ENCODE measurements around the gene PLEKHA6. TPM values are rescaled to one million over a fixed set of nuclear protein-coding genes. Genes with fewer than 3 reads are reported as not detected.

PLEKHA6 gene
- total RNA-seq, 2 experiments from 2014 or later = 0.53 to 0.82 TPM

GRCh38 chr1:204368996-204369726, 9.4 kb upstream of the PLEKHA6 start:
- CTCF ChIA-PET = interaction anchor here (1.1 to 1.2 kb wide), 2 partner anchors 12 to 29 kb away, joined by 3 to 4 read pairs; no protein-coding TSS in a partner anchor
- Histone ChIP-seq H3K9me3 (ENCODE audit: control insufficient read depth in 1 of 2, insufficient read depth in 1 of 2, low read length in 2 of 2) (no peaks in the 10 kb centered on the region), H3K27ac (ENCODE audit: low read depth in 1 of 2, low read length in 2 of 2) (no peak overlapping the region), H3K36me3 (ENCODE audit: insufficient read depth, low read length) (no peaks in the 10 kb centered on the region), H3K27me3 (ENCODE audit: control insufficient read depth in 1 of 2, insufficient read depth in 2 of 2, low read length in 2 of 2) (peaks cover 0 to 3% of the 10 kb centered on the region in 2 experiments), H3K4me3 (ENCODE audit: low read length) (no peak overlapping the region), H3K4me1 (ENCODE audit: insufficient read depth, low read length) (peaks cover 2% of the 10 kb centered on the region)
- Mint-ChIP-seq H3K4me3 (no peak overlapping the region), H3K9me3 (no peaks in the 10 kb centered on the region), H3K36me3 (ENCODE audit: low read depth) (no peaks in the 10 kb centered on the region), H3K4me1 (ENCODE audit: low read depth) (no peaks in the 10 kb centered on the region), H3K27me3 (no peaks in the 10 kb centered on the region), H3K27ac (no peak overlapping the region)
- intact Hi-C loops (cut with DNase I, micrococcal nuclease) = loop anchor here (10.0 kb wide), 2 partner anchors 504 to 864 kb away; partner anchors contain the start of gene SNRPE (in 2 of the 2)
- ATAC-seq (ENCODE audit: poor library complexity) = no peak
- no peak for TF ChIP-seq CTCF (IDR thresholded peaks at IDR 0.05)
- POLR2A ChIA-PET = no interaction called here
- DNase-seq = peak in 1 of 14 experiments; percentile 13

- no peak for ATAC-seq (ENCODE audit: poor library complexity)
- H3K36me3 Mint-ChIP-seq (ENCODE audit: low read depth) = no peaks in the 10 kb centered on the region
- CTCF ChIA-PET = no interaction called here
- intact Hi-C loops (cut with DNase I, micrococcal nuclease) = loop anchor here (10.0 kb wide), 2 partner anchors 503 to 863 kb away; partner anchors contain the start of gene SNRPE (in 2 of the 2)
- DNase-seq = no peak
- no peaks in the 10 kb centered on the region for H3K9me3 Mint-ChIP-seq
- POLR2A ChIA-PET = no interaction called here
- no peak for TF ChIP-seq CTCF (IDR thresholded peaks at IDR 0.05)
- H3K27ac ChIP-seq (ENCODE audit: low read depth in 1 of 2, low read length in 2 of 2) = no peak overlapping the region
- H3K9me3 ChIP-seq (ENCODE audit: control insufficient read depth in 1 of 2, insufficient read depth in 1 of 2, low read length in 2 of 2) = no peaks in the 10 kb centered on the region
- H3K27me3 ChIP-seq (ENCODE audit: control insufficient read depth in 1 of 2, insufficient read depth in 2 of 2, low read length in 2 of 2) = no peaks in the 10 kb centered on the region
- peaks cover 5% of the 10 kb centered on the region for H3K4me1 Mint-ChIP-seq (ENCODE audit: low read depth)
- no peak overlapping the region for H3K27ac Mint-ChIP-seq
- no peaks in the 10 kb centered on the region for H3K36me3 ChIP-seq (ENCODE audit: insufficient read depth, low read length)
- H3K4me3 Mint-ChIP-seq = no peak overlapping the region
- peaks cover 14% of the 10 kb centered on the region for H3K4me1 ChIP-seq (ENCODE audit: insufficient read depth, low read length)
- no peaks in the 10 kb centered on the region for H3K27me3 Mint-ChIP-seq
- H3K4me3 ChIP-seq (ENCODE audit: low read length) = no peak overlapping the region
Measured at GRCh38 chr1:204367956-204368355, 8.2 kb upstream of the PLEKHA6 start.

- POLR2A ChIA-PET = interaction anchor here (1.1 kb wide), 1 partner anchor 11 kb away, joined by 3 read pairs; no protein-coding TSS in a partner anchor
- no peak for TF ChIP-seq CTCF (IDR thresholded peaks at IDR 0.05)
- intact Hi-C loops (cut with DNase I, micrococcal nuclease) = loop anchor here (10.0 kb wide), 2 partner anchors 503 to 863 kb away; partner anchors contain the start of gene SNRPE (in 2 of the 2)
- Mint-ChIP-seq H3K36me3 (ENCODE audit: low read depth) (no peaks in the 10 kb centered on the region), H3K27ac (no peak overlapping the region), H3K4me1 (ENCODE audit: low read depth) (peaks cover 5% of the 10 kb centered on the region), H3K9me3 (no peaks in the 10 kb centered on the region), H3K4me3 (no peak overlapping the region), H3K27me3 (no peaks in the 10 kb centered on the region)
- Histone ChIP-seq H3K4me1 (ENCODE audit: insufficient read depth, low read length) (peaks cover 16% of the 10 kb centered on the region), H3K4me3 (ENCODE audit: low read length) (no peak overlapping the region), H3K27ac (ENCODE audit: low read depth in 1 of 2, low read length in 2 of 2) (no peak overlapping the region), H3K9me3 (ENCODE audit: control insufficient read depth in 1 of 2, insufficient read depth in 1 of 2, low read length in 2 of 2) (no peaks in the 10 kb centered on the region), H3K27me3 (ENCODE audit: control insufficient read depth in 1 of 2, insufficient read depth in 2 of 2, low read length in 2 of 2) (no peaks in the 10 kb centered on the region), H3K36me3 (ENCODE audit: insufficient read depth, low read length) (no peaks in the 10 kb centered on the region)
- ATAC-seq (ENCODE audit: poor library complexity) (no peak), DNase-seq (no peak)
- CTCF ChIA-PET = no interaction called here
Measured at GRCh38 chr1:204367193-204367858, 7.6 kb upstream of the PLEKHA6 start.

Measured in CD4-positive, alpha-beta T cell (primary cell).